Chondrocyte (in vitro differentiated cells): ENCODE results near the gene LRRC72. TPM values are rescaled to one million over a fixed set of nuclear protein-coding genes. Genes with fewer than 3 reads are reported as not detected.
"Not testable (repeated sequence)": the region's sequence is repeated elsewhere in the genome, so short reads cannot be mapped to it uniquely, and the experiment has no call there.

Experiments used
- DNase-seq: peaks from one replicate; pipeline ENCODE4 v3.0.0; 2021; ENCODE audit warnings: mixed read lengths, low spot score
- H3K27ac Mint-ChIP-seq: one replicate; pipeline ENCODE4 v1.8.0; 2021; ENCODE audit warnings: mild to moderate bottlenecking, moderate library complexity, mixed read lengths; ENCODE audit not compliant: unreplicated experiment
- H3K27me3 Mint-ChIP-seq: 2 replicates; pipeline ENCODE4 v1.8.0; 2021; ENCODE audit warnings: low read depth, mixed read lengths
- H3K36me3 Mint-ChIP-seq: 2 replicates; pipeline ENCODE4 v1.8.0; 2021; ENCODE audit warnings: low read depth, mixed read lengths
- H3K4me1 Mint-ChIP-seq: 2 replicates; pipeline ENCODE4 v1.8.0; 2021; ENCODE audit warnings: low read depth, mild to moderate bottlenecking, mixed read lengths
- H3K4me3 Mint-ChIP-seq: one replicate; pipeline ENCODE4 v1.8.0; 2021; ENCODE audit warnings: mild to moderate bottlenecking, moderate library complexity, mixed read lengths; ENCODE audit not compliant: unreplicated experiment
- H3K9me3 Mint-ChIP-seq: 2 replicates; pipeline ENCODE4 v1.8.0; 2021; ENCODE audit warnings: low read depth, mixed read lengths
- total RNA-seq: library from RNA; stranded (reverse); gene quantifications from 3 replicates; pipeline ENCODE4 v1.2.1, GENCODE V29; 2021
- TF ChIP-seq, protein P1 (sequence below): fragments of 200-600 bp; sonication (generic); IDR thresholded peaks from 2 replicates; pipeline ENCODE4 v1.5.0; 2021; ENCODE audit warnings: antibody characterized with exemption, mild to moderate bottlenecking, moderate library complexity

The LRRC72 gene
- total RNA-seq, 1 donor from 2014 or later: not detected

DNA sequence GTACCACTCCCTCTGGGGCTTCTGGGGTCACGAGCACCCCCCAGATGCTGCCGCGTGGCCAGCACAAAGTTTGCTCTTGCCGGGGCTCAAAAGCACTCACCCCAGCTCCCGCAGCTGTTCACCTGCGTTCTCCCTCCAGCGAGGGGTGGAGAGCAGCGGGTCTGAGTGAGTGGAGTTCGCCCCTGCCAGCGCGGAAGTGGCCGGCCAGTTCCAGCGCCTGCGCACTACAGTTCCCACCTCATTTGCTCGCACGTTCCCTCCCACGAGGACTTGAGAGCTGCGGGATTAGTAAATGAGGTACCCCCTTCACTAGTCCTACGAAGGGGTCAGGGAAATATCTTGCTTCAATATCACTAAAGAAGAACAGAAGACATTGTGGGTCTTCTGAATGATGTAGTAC, 24.3 kb upstream of the LRRC72 start:
- Mint-ChIP-seq H3K36me3 (no peaks in the 10 kb centered on the region), H3K27me3 (no peaks in the 10 kb centered on the region), H3K4me1 (peaks cover 8% of the 10 kb centered on the region), H3K4me3 (no peak overlapping the region), H3K27ac (no peak overlapping the region), H3K9me3 (peaks cover 3% of the 10 kb centered on the region)
- TF ChIP-seq, protein P1, sequence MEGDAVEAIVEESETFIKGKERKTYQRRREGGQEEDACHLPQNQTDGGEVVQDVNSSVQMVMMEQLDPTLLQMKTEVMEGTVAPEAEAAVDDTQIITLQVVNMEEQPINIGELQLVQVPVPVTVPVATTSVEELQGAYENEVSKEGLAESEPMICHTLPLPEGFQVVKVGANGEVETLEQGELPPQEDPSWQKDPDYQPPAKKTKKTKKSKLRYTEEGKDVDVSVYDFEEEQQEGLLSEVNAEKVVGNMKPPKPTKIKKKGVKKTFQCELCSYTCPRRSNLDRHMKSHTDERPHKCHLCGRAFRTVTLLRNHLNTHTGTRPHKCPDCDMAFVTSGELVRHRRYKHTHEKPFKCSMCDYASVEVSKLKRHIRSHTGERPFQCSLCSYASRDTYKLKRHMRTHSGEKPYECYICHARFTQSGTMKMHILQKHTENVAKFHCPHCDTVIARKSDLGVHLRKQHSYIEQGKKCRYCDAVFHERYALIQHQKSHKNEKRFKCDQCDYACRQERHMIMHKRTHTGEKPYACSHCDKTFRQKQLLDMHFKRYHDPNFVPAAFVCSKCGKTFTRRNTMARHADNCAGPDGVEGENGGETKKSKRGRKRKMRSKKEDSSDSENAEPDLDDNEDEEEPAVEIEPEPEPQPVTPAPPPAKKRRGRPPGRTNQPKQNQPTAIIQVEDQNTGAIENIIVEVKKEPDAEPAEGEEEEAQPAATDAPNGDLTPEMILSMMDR: no peak
- DNase-seq: no peak

- Mint-ChIP-seq H3K27me3 (no peaks in the 10 kb centered on the region), H3K4me3 (no peak overlapping the region), H3K4me1 (peaks cover 8% of the 10 kb centered on the region), H3K36me3 (no peaks in the 10 kb centered on the region), H3K27ac (no peak overlapping the region), H3K9me3 (peaks cover 10% of the 10 kb centered on the region)
- TF ChIP-seq, protein P1: no peak
- DNase-seq: no peak
Observed at GRCh38 chr7:16504019-16504418, 22.6 kb upstream of the LRRC72 start.

DNA sequence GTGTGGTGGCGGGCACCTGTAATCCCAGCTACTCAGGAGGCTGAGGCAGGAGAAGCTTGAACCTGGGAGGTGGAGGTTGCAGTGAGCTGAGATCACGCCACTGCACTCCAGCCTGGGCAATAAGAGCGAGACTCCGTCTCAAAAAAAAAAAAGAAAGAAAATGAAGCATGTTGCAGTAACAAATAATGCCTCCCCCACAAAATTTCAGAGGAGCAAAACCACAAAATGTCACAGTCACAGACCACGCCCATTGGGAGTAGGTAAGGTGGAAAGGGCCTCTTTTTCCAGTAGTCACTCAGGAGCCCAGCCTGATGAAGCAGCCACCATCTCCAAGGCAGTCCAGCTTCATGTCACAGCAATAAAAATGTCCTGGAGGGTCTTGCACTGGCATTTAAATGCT, 20.2 kb upstream of the LRRC72 start:
- not testable (repeated sequence) for H3K4me1 Mint-ChIP-seq, H3K36me3 Mint-ChIP-seq, H3K27me3 Mint-ChIP-seq, H3K27ac Mint-ChIP-seq, DNase-seq, H3K9me3 Mint-ChIP-seq, H3K4me3 Mint-ChIP-seq

DNA sequence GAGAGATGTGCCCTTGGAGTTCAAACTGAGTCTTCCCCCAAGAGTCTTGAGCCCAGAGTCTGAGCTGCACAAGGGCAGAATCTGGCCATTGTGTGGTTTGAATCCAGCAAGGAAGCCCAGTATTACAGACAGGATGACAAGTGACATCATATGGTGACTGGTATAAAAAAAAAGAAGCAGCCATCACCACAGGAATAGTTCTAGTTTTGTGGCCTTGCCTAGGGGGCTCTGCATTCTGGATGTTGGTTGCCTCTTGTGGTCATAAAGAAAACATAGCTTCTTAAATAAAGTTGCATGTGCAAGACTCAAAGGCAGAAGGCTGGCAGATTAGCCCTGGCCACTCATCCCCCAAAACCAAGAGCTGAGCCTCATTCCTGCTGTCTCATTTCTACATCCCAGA, 16.8 kb upstream of the LRRC72 start:
- Mint-ChIP-seq H3K9me3 (peaks cover 6% of the 10 kb centered on the region), H3K27ac (no peak overlapping the region), H3K27me3 (no peaks in the 10 kb centered on the region), H3K36me3 (no peaks in the 10 kb centered on the region), H3K4me1 (peaks cover 7% of the 10 kb centered on the region), H3K4me3 (no peak overlapping the region)
- DNase-seq: no peak
- TF ChIP-seq, protein P1: no peak

DNA sequence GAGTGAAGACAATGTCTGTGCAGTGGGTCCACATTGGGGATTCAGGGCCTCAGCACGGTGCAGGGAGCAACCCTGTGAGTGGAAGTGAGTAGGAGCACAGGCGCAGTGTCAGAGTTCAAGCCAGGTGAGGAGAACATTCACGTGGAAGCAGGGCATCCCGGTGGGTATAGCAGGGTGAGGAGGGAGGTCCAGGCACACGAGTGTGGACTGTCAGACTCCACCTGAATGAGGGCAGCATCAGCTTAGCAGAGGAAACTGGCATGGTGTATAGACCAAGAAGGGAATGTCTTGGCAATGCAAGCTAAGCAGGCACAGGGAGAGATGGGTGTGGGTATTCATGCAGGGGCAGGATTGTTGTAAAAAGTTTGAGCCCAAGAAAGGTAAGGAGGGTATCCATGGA, 15.3 kb upstream of the LRRC72 start:
- H3K36me3 Mint-ChIP-seq: no peaks in the 10 kb centered on the region
- no peak overlapping the region for H3K27ac Mint-ChIP-seq
- H3K4me3 Mint-ChIP-seq: no peak overlapping the region
- peaks cover 6% of the 10 kb centered on the region for H3K9me3 Mint-ChIP-seq
- no peaks in the 10 kb centered on the region for H3K27me3 Mint-ChIP-seq
- TF ChIP-seq, protein P1: no peak
- DNase-seq: no peak
- H3K4me1 Mint-ChIP-seq: peaks cover 7% of the 10 kb centered on the region

DNA sequence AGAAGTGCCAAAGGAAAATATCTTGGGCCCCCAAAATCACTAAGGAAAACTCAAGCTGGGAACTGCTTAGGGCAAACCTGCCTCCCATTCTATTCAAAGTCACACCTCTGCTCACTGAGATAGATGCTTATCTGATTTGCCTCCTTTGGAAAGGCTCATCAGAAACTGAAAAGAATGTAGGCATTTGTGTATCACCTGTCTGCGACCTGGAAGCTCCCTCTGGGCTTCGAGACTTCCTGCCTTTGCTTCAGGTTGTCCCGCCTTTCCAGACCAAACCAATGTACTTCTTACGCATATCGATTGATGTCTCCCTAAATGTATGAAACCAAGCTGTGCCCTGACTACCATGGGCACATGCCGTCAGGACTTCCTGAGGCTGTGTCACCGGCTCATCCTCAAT, 14.5 kb upstream of the LRRC72 start:
- Mint-ChIP-seq H3K36me3 (no peaks in the 10 kb centered on the region), H3K4me1 (peaks cover 7% of the 10 kb centered on the region), H3K27ac (no peak overlapping the region), H3K4me3 (no peak overlapping the region), H3K27me3 (no peaks in the 10 kb centered on the region), H3K9me3 (peaks cover 6% of the 10 kb centered on the region)
- DNase-seq: no peak
- TF ChIP-seq, protein P1: no peak
